Heart left ventricle (tissue), 13 donors: Measurements from ENCODE around the gene MZB1.
"Not testable (repeated sequence)": the region's sequence is repeated elsewhere in the genome, so short reads cannot be mapped to it uniquely, and the experiment has no call there.

Experiments used
- CTCF ChIP-seq, 12 donors: fragments of 200-600 bp; sonication (generic) in 4 of 12; IDR thresholded peaks; one replicate each; pipeline versions ENCODE4 v1.5.0 to v1.8.0; 2018 to 2022; ENCODE audit warnings: antibody characterized with exemption in 12 of 12, mild to moderate bottlenecking in 5 of 12
- POLR2A ChIP-seq, 2 donors: fragments of 450-650 bp; IDR thresholded peaks; one replicate each; pipeline ENCODE4 v1.6.1; 2017; ENCODE audit warnings: antibody characterized with exemption in 2 of 2, mild to moderate bottlenecking in 2 of 2, moderate library complexity in 2 of 2
- donor health status: ischemic (EF 13 %, LVEDD 7.1; RV severe dilation, severe dysfunction).
- donor health status: DM: no; HTN: yes; CAD: no.
- donor health status: DM: no; HTN: no; CAD: no.
- donor health status: ischemic (EF 25% LVEDD 6.9; RV normal size, moderate dysfunction).
- donor health status: ischemic (EF 25% LVEDD 5.7; RV mildly dilated, moderate dysfunction).
- donor health status: ischemic (EF 35%, LVEDD 5.7; RV mildly dilated, moderate dysfunction).
- donor health status: nonischemic (EF 11% LVEDD 7.7; RV severe dilation, severe dysfunction).
- donor health status: DM: yes; HTN: yes; CAD: no.
- donor health status: PGD.
- donor health status: ischemic (EF 29% LVEDD 5.4; RV normal size, mild dysfunction).
- donor health status: nonischemic (EF 23%, LVEDD 6.1; RV moderate dilation, normal function).

- not testable (repeated sequence) for TF ChIP-seq CTCF, POLR2A (IDR thresholded peaks at IDR 0.05)
Observed at GRCh38 chr5:139355900-139356299, 33.8 kb downstream of the MZB1 start.
